ENCODE data around the gene EPB41L2. TPM values are rescaled to one million over a fixed set of nuclear protein-coding genes. Genes with fewer than 3 reads are reported as not detected.
"Not testable (repeated sequence)": the region's sequence is repeated elsewhere in the genome, so short reads cannot be mapped to it uniquely, and the experiment has no call there.

EPB41L2 gene
- total and polyA plus RNA-seq, 10 donors, result 19.3 to 210 (median 123) TPM

GRCh38 chr6:130811932-130812331 is 251.1 kb downstream of the EPB41L2 start:
- H3K9me3 ChIP-seq, result no peaks in the 10 kb centered on the region
- H3K36me3 ChIP-seq, result no peaks in the 10 kb centered on the region
- intact Hi-C loops (cut with DNase I; ENCODE audit: low total_unique reads), result no loop called here
- no peak for DNase-seq
- H3K4me3 ChIP-seq, result no peak overlapping the region
- TF ChIP-seq CTCF (IDR thresholded peaks at IDR 0.05 in 8 of 11, conservative IDR thresholded peaks at IDR 0.05 in 3 of 11) (no peak), POLR2A (IDR thresholded peaks at IDR 0.05) (no peak), POLR2AphosphoS5 (IDR thresholded peaks at IDR 0.05) (no peak)
- 87 to 94% (median 92%) methylated on average over 5 of the region's 5 CpGs for WGBS, 5 donors
- no peaks in the 10 kb centered on the region for H3K27me3 ChIP-seq (replicated peaks in 1 of 7)
- H3K27ac ChIP-seq, result no peak overlapping the region
- no peaks in the 10 kb centered on the region for H3K4me1 ChIP-seq

- H3K4me1 ChIP-seq, result no peaks in the 10 kb centered on the region
- no peak for DNase-seq
- intact Hi-C loops (cut with DNase I; ENCODE audit: low total_unique reads), result no loop called here
- TF ChIP-seq POLR2AphosphoS5 (IDR thresholded peaks at IDR 0.05) (no peak), CTCF (IDR thresholded peaks at IDR 0.05 in 8 of 11, conservative IDR thresholded peaks at IDR 0.05 in 3 of 11) (no peak), POLR2A (IDR thresholded peaks at IDR 0.05) (no peak)
- no peaks in the 10 kb centered on the region for H3K9me3 ChIP-seq
- no peaks in the 10 kb centered on the region for H3K36me3 ChIP-seq
- H3K27me3 ChIP-seq (replicated peaks in 1 of 7), result no peaks in the 10 kb centered on the region
- no peak overlapping the region for H3K27ac ChIP-seq
- 63 to 74% (median 70%) methylated on average over 9 of the region's 9 CpGs for WGBS, 5 donors
- no peak overlapping the region for H3K4me3 ChIP-seq
Observed at GRCh38 chr6:130810307-130811030, 252.6 kb downstream of the EPB41L2 start.

GRCh38 chr6:130801368-130801767 is 261.7 kb downstream of the EPB41L2 start:
- H3K9me3 ChIP-seq, result peaks cover 0 to 29% (median 8%) of the 10 kb centered on the region in 8 donors
- DNase-seq; H3K27me3 ChIP-seq (replicated peaks in 1 of 7); H3K4me1 ChIP-seq; H3K36me3 ChIP-seq; intact Hi-C loops (cut with DNase I; ENCODE audit: low total_unique reads); H3K4me3 ChIP-seq; H3K27ac ChIP-seq: not testable (repeated sequence)
- WGBS, 5 donors, result 96 to 99% (median 97%) methylated on average over 19 to 37 of the region's 37 CpGs

GRCh38 chr6:130797061-130797460 is 266.0 kb downstream of the EPB41L2 start:
- intact Hi-C loops (cut with DNase I; ENCODE audit: low total_unique reads), result no loop called here
- Histone ChIP-seq H3K36me3 (no peaks in the 10 kb centered on the region), H3K4me3 (no peak overlapping the region), H3K4me1 (no peaks in the 10 kb centered on the region), H3K27me3 (replicated peaks in 1 of 7) (no peaks in the 10 kb centered on the region), H3K9me3 (peaks cover 0 to 25% (median 8%) of the 10 kb centered on the region in 8 donors), H3K27ac (no peak overlapping the region)
- no peak for DNase-seq
- TF ChIP-seq POLR2AphosphoS5 (IDR thresholded peaks at IDR 0.05), result no peak
- no peak for TF ChIP-seq CTCF (IDR thresholded peaks at IDR 0.05 in 8 of 11, conservative IDR thresholded peaks at IDR 0.05 in 3 of 11)
- TF ChIP-seq POLR2A (IDR thresholded peaks at IDR 0.05), result no peak
- 92 to 97% (median 95%) methylated on average over 2 of the region's 2 CpGs for WGBS, 5 donors

Data from spleen (tissue), 11 donors.